Stomach smooth muscle (tissue), 2 donors: ENCODE results near the gene SCYL3.

Experiments used
- H3K27ac ChIP-seq: one replicate; pipeline ENCODE4 v1.7.0; 2013; ENCODE audit warnings: mild to moderate bottlenecking, low read length, inconsistent platforms
- H3K27me3 ChIP-seq, 2 donors: one replicate each; pipeline ENCODE4 v1.7.0; 2013; ENCODE audit warnings: low read length in 2 of 2; ENCODE audit not compliant: insufficient read depth in 2 of 2, control insufficient read depth in 1 of 2
- H3K36me3 ChIP-seq, 2 donors: one replicate each; pipeline ENCODE4 v1.7.0; 2013; ENCODE audit warnings: low read length in 2 of 2; ENCODE audit not compliant: control insufficient read depth in 2 of 2, insufficient read depth in 2 of 2
- H3K4me1 ChIP-seq: one replicate; pipeline ENCODE4 v1.7.0; 2013; ENCODE audit warnings: low read length; ENCODE audit not compliant: control insufficient read depth, insufficient read depth
- H3K4me3 ChIP-seq, 2 donors: one replicate each; pipeline ENCODE4 v1.7.0; 2013; ENCODE audit warnings: low read length in 2 of 2
- H3K9ac ChIP-seq, 2 donors: one replicate each; pipeline ENCODE4 v1.7.0; 2013; ENCODE audit warnings: low read length in 2 of 2, mild to moderate bottlenecking in 1 of 2
- H3K9me3 ChIP-seq, 2 donors: one replicate each; pipeline ENCODE4 v1.7.0; 2013; ENCODE audit warnings: low read length in 2 of 2; ENCODE audit not compliant: control insufficient read depth in 2 of 2
- donor health status: healthy.
- donor health status: Pancreatic carcinoma.

The SCYL3 gene

GRCh38 chr1:169900571-169900970, 6.9 kb upstream of the SCYL3 start:
- Histone ChIP-seq H3K27ac (no peak overlapping the region), H3K27me3 (peaks cover 2 to 7% of the 10 kb centered on the region in 2 donors), H3K36me3 (no peaks in the 10 kb centered on the region), H3K4me3 (no peak overlapping the region), H3K9me3 (no peaks in the 10 kb centered on the region), H3K4me1 (no peaks in the 10 kb centered on the region), H3K9ac (no peak overlapping the region)

- no peaks in the 10 kb centered on the region for H3K4me1 ChIP-seq
- H3K27ac ChIP-seq: no peak overlapping the region
- no peaks in the 10 kb centered on the region for H3K36me3 ChIP-seq
- no peaks in the 10 kb centered on the region for H3K9me3 ChIP-seq
- no peak overlapping the region for H3K4me3 ChIP-seq
- peaks cover 2 to 7% of the 10 kb centered on the region in 2 donors for H3K27me3 ChIP-seq
- no peak overlapping the region for H3K9ac ChIP-seq
Measured at GRCh38 chr1:169899519-169900217, 6.0 kb upstream of the SCYL3 start.

- peaks cover 8% of the 10 kb centered on the region for H3K4me1 ChIP-seq
- H3K27ac ChIP-seq: no peak overlapping the region
- H3K36me3 ChIP-seq: no peaks in the 10 kb centered on the region
- no peaks in the 10 kb centered on the region for H3K9me3 ChIP-seq
- peaks cover 0 to 4% of the 10 kb centered on the region in 2 donors for H3K27me3 ChIP-seq
- no peak overlapping the region for H3K4me3 ChIP-seq
- H3K9ac ChIP-seq: no peak overlapping the region
Measured at GRCh38 chr1:169896013-169896412, 2.3 kb upstream of the SCYL3 start.

GRCh38 chr1:169894424-169895145, 889 bp upstream of the SCYL3 start:
- H3K4me1 ChIP-seq: peaks cover 10% of the 10 kb centered on the region
- H3K36me3 ChIP-seq: no peaks in the 10 kb centered on the region
- H3K9ac ChIP-seq: peak overlapping the region; percentile 91 to 93
- H3K27ac ChIP-seq: peak overlapping the region; percentile 98
- H3K27me3 ChIP-seq: peaks cover 0 to 2% of the 10 kb centered on the region in 2 donors
- H3K9me3 ChIP-seq: no peaks in the 10 kb centered on the region
- peak overlapping the region; percentile 76 to 91 for H3K4me3 ChIP-seq

GRCh38 chr1:169892927-169893644, 610 bp downstream of the SCYL3 start:
- Histone ChIP-seq H3K27me3 (peaks cover 0 to 2% of the 10 kb centered on the region in 2 donors), H3K27ac (peak overlapping the region; percentile 98), H3K4me1 (peaks cover 10% of the 10 kb centered on the region), H3K36me3 (peaks cover 0 to 1% of the 10 kb centered on the region in 2 donors), H3K9me3 (no peaks in the 10 kb centered on the region), H3K4me3 (peak overlapping the region; percentile 59 to 91), H3K9ac (peak overlapping the region; percentile 89 to 91)

GRCh38 chr1:169892176-169892926, 1.3 kb downstream of the SCYL3 start:
- peak overlapping the region; percentile 98 for H3K27ac ChIP-seq
- peak overlapping the region; percentile 89 to 91 for H3K9ac ChIP-seq
- H3K4me3 ChIP-seq: peak overlapping the region; percentile 59 to 91
- peaks cover 0 to 2% of the 10 kb centered on the region in 2 donors for H3K27me3 ChIP-seq
- peaks cover 0 to 3% of the 10 kb centered on the region in 2 donors for H3K36me3 ChIP-seq
- peaks cover 10% of the 10 kb centered on the region for H3K4me1 ChIP-seq
- no peaks in the 10 kb centered on the region for H3K9me3 ChIP-seq

GRCh38 chr1:169891539-169891885, 2.2 kb downstream of the SCYL3 start:
- Histone ChIP-seq H3K4me1 (peaks cover 10% of the 10 kb centered on the region), H3K27ac (no peak overlapping the region), H3K9ac (no peak overlapping the region), H3K9me3 (no peaks in the 10 kb centered on the region), H3K27me3 (peaks cover 0 to 2% of the 10 kb centered on the region in 2 donors), H3K4me3 (no peak overlapping the region), H3K36me3 (peaks cover 2 to 5% of the 10 kb centered on the region in 2 donors)

GRCh38 chr1:169890761-169891538, 2.7 kb downstream of the SCYL3 start:
- H3K4me1 ChIP-seq: peaks cover 10% of the 10 kb centered on the region
- H3K27me3 ChIP-seq: no peaks in the 10 kb centered on the region
- peaks cover 4 to 8% of the 10 kb centered on the region in 2 donors for H3K36me3 ChIP-seq
- H3K4me3 ChIP-seq: no peak overlapping the region
- no peak overlapping the region for H3K27ac ChIP-seq
- H3K9me3 ChIP-seq: no peaks in the 10 kb centered on the region
- H3K9ac ChIP-seq: no peak overlapping the region

GRCh38 chr1:169889871-169890270, 3.8 kb downstream of the SCYL3 start:
- Histone ChIP-seq H3K4me3 (no peak overlapping the region), H3K4me1 (peaks cover 10% of the 10 kb centered on the region), H3K9ac (no peak overlapping the region), H3K27me3 (no peaks in the 10 kb centered on the region), H3K27ac (no peak overlapping the region), H3K36me3 (peaks cover 4 to 8% of the 10 kb centered on the region in 2 donors), H3K9me3 (no peaks in the 10 kb centered on the region)

- no peak overlapping the region for H3K9ac ChIP-seq
- H3K36me3 ChIP-seq: peaks cover 4 to 11% of the 10 kb centered on the region in 2 donors
- no peak overlapping the region for H3K27ac ChIP-seq
- H3K9me3 ChIP-seq: no peaks in the 10 kb centered on the region
- no peak overlapping the region for H3K4me3 ChIP-seq
- H3K4me1 ChIP-seq: peaks cover 2% of the 10 kb centered on the region
- H3K27me3 ChIP-seq: no peaks in the 10 kb centered on the region
Measured at GRCh38 chr1:169886931-169887330, 6.8 kb downstream of the SCYL3 start.
